GM21717 (cell line): ENCODE results near the gene MAGI2.
"Not testable (repeated sequence)": the region's sequence is repeated elsewhere in the genome, so short reads cannot be mapped to it uniquely, and the experiment has no call there.

Experiments used
- ATAC-seq: cut with Tn5 transposase; IDR thresholded peaks from one replicate; pipeline ENCODE4 v1.9.1; 2021; ENCODE audit warnings: mild to moderate bottlenecking, moderate library complexity; ENCODE audit not compliant: unreplicated experiment

MAGI2 gene

DNA sequence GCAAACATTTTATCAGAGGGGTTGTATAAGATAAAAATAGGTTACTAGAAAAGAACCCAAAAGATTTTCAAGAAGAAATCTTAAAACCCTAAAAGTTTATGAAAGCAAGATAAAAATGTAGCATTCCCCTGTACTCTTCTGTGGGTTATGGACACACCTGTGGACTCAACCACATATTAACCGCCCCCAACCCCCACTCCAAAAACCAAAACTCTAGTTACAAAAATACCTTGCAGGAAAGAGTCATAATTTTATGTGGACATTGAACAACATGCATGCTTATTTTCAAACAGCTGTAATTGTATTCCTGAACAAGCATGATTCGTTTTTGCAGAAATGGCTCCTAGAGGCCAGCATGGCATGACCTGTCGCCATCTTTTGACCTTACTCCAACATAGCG is 1188.0 kb downstream of the MAGI2 start:
- no peak for ATAC-seq

GRCh38 chr7:78265071-78265470 is 1188.4 kb downstream of the MAGI2 start:
- no peak for ATAC-seq

DNA sequence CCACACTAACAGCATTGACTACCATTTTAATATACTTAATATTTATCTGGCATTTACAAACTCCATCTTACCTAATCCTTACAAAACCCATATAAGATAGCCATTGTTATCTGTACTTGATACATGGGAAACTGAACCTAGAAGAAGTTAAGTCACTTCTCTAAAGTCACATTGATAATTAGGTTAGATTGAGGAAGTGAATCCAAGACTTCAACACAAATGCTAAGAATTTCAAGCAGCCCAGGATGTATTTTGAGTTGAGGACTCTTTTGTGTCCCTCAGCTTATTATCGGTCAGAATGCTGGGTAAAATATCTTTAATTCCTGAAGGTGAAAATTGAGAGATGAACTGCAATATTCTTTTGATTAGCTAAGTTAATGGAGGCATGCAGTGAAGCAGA is 1189.4 kb downstream of the MAGI2 start:
- no peak for ATAC-seq

GRCh38 chr7:78261739-78262138 is 1191.7 kb downstream of the MAGI2 start:
- ATAC-seq = no peak

DNA sequence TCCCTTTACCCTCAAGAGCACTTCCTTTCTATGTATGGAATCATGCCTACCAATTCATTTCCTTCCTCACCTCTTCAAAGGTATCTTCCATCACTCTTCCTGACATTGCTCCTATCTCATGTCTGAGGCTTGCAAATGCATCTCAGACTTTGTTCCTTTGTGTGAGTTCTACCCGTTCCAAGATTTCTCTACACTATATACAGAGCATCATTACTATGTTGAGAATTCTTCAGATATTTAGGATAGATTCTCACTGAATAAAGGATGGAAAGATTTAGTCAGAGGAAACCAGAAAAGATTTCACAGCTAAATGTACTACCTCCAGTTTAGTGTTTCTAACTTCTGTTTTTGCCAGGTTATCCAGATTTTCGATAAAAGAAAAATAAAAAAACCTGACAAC is 1192.2 kb downstream of the MAGI2 start:
- no peak for ATAC-seq

DNA sequence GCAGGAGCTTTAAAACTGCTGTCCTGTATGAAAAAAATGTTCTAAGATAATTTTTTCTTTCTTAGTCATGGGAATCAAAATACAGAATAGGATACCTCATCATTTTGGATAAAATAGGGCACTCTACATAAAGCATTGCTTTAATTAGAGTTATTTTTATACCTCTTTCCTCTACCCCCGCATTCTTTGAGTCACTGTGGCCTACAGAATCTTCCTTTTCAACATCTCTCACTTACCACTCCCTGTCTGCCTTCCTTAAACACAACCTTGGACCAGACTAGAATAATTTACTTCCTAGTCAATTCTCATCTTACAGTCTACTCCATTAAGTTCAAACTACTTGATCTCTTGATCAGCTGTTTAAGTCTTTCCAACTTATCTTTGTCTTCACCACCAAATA is 1192.6 kb downstream of the MAGI2 start:
- no peak for ATAC-seq

GRCh38 chr7:78254726-78255055 is 1198.8 kb downstream of the MAGI2 start:
- no peak for ATAC-seq

- ATAC-seq = no peak
Observed at GRCh38 chr7:78253850-78254725, 1199.4 kb downstream of the MAGI2 start.

GRCh38 chr7:78248867-78249266 is 1204.6 kb downstream of the MAGI2 start:
- ATAC-seq = no peak

DNA sequence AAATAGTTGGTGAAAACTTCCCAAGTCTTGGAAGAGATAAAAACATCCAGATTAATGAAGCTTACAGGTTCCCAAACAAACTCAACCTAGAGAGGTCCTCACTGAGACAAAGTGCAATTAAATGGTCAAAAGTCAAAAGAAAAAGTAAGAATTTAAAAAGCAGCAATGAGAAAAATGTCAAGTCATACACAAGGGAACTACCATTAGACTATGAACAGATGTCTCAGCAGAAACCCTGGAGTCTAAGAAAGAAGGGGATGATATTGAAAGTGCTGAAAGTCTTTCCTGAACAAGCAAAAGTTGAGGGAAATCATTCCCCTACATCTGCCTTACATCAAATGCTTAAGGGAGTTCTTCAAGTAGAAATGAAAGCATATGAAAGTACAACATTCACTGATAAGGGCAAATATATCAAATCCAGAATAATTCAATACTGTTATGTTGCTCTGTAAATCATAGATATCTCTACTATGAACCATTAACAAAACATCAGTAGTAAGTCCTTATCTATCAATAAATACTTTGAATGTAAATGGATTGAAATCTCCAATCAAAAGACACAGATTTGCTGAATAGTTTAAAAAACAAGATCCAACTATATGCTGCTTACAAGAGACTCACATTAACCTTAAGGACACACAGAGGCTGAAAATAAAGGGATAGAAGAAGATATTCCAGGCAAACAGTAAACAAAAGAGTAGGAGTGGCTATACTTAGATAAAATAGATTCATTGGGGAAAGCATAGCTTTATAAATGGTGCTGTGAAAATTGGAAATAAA is 1205.4 kb downstream of the MAGI2 start:
- no peak for ATAC-seq

DNA sequence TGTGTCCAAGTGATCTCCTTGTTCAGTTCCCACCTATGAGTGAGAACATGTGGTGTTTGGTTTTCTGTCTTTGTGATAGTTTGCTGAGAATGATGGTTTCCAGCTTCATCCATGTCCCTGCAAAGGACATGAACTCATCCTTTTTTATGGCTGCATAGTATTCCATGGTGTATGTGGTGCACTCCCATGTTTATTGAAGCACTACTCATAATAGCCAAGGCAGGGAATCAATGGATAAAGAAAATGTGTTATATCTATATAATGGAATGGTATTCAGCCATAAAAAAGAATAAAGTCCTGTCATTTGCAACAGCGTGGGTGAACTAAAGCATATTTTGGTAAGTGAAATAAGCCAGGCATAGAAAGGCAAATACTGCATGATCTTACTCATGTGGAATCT is 1213.3 kb downstream of the MAGI2 start:
- ATAC-seq = not testable (repeated sequence)

GRCh38 chr7:78234634-78235033 is 1218.8 kb downstream of the MAGI2 start:
- ATAC-seq = no peak

- no peak for ATAC-seq
Observed at GRCh38 chr7:78232806-78233205, 1220.7 kb downstream of the MAGI2 start.

DNA sequence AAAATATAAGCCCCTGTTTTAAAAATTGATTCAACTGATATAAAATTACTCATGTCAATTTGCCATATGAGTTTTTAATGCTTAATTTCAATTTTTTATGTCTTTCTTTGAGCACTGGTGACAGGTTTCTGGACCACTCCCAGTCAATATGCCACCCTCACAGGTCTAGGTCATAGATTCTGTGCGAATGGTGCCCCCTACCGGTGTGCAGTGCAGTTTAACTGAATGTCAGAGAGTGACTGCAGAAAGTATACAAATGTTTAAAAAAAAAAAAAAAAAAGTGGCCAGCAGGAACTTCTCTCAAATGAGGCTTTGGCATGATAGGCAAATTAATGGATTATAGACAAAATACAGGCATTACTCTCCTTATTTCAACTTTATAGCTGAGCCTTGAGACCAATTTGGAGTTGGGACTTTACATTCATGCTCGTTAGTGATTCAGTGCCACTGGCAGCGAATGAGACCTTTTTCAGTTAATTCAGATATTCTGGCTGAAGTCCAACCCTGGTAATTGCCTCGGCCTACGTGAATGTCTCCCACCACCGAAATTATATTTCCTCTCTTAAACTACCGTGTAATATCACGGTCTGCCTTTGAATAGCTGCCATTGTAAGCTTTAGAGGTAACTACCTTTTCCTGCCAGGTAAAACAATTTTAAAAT is 1227.3 kb downstream of the MAGI2 start:
- ATAC-seq = no peak

- no peak for ATAC-seq
Observed at GRCh38 chr7:78225534-78225933, 1227.9 kb downstream of the MAGI2 start.

DNA sequence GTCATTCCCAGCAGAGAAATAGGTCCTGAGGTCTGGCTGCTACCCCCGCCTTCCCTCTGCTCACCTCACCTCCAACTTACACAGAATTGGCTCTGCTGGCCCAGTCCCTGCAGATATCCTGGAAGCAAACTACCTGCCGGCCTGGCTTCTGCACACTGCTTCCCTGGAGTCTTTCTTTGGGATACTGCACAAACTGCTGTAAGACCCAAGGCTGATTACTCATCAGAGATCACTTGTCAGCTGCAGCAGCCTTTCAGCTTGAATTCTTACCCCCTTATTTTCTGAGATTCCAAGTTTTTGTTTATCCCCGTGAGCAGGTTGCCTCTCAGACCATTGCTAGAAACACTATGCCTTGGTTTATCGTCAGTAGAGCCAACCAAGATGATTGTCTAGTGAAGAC is 1228.5 kb downstream of the MAGI2 start:
- ATAC-seq = no peak

- no peak for ATAC-seq
Observed at GRCh38 chr7:78223598-78223997, 1229.9 kb downstream of the MAGI2 start.

GRCh38 chr7:78222001-78222751 is 1231.3 kb downstream of the MAGI2 start:
- ATAC-seq = no peak

DNA sequence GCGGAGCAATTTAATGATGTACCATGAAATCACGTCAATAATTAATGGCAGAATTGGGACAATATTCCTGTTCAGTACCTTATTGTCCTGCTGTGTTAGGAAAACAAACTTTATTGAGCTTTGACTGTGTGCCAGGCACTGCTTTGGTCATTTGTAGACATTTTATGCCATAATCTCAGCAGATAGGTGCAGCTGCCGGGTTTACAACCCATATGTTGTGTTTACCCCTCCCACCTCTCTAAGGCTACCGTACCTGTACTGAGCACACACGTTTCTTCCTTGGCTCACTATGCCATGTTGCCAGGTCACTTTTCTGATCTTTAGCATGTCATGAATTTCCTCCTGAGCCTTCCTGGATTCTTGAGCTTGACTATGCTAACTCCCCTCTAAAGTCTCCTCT is 1232.7 kb downstream of the MAGI2 start:
- no peak for ATAC-seq

DNA sequence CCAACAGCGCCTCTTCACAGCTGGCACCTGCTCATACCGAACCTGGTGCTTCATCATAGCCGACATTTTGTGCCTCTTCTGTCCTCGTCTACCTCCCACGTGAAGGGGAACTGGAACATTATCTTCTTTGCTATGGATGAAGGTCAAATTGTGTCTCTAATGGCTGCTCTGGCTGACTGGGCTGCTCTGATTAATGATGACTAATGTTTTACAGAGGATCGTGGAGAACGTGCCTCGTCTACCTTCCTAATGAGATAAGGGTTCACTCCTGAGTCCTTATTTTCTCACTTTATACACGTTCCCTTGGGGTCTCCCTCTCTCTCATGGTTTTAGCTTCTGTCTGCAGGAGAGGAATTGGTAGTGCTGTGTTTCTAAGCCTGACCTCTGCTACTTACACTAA is 1234.6 kb downstream of the MAGI2 start:
- ATAC-seq = no peak

GRCh38 chr7:78218051-78218450 is 1235.4 kb downstream of the MAGI2 start:
- no peak for ATAC-seq
